GM18526 (cell line): Measurements from ENCODE around the gene TTC24.

ENCODE experiments used
- POLR2A ChIP-seq: IDR thresholded peaks from 3 replicates; pipeline ENCODE4 v1.6.1; 2011; ENCODE audit not compliant: insufficient read length; ENCODE audit errors: extremely low read depth

Gene TTC24

DNA sequence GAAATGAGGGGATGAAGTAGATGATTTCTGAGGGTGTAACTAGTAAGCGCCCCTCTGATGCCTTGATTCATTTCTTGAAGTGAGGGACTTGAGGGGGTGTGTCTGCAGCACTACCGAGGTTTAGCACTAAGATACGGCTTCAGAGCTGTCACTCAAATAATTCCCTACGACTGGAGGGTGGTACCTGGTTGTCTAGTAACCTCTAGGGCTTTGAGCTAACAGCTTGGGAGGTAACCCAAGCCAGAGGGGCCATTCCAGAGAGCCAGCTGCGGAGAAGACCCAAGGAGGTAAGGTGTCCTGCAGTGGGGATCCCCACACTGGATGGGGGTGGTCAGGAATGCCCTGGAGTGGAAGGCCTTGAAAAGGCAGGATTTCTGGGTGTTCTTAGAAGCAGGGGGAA lies at the start of gene TTC24:
TSS of gene TTC24 (plus strand) at position 252 of the 400 bp plus-strand sequence. CDS start 1,642 bp downstream, outside the sequence.
- no peak for TF ChIP-seq POLR2A

DNA sequence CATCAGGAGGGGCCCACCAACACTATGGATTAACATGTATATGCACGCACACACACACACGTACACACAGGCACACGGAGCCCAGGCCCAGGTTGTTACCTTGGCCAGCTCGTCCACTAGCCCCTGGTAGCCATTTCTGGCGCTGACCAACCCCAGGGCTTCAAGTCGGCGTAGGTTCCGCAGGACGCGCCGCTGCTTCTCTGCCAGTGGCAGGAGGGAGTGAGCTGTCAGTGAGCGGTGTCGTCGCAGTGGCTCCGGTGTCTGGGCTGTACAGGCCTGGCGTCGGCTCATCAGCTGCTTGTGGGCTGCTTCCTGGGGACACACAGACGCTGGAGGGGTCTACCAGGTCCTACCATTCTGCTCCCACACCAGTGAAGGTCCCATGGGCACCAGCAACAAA lies 49.5 kb upstream of the TTC24 start:
- no peak for TF ChIP-seq POLR2A

DNA sequence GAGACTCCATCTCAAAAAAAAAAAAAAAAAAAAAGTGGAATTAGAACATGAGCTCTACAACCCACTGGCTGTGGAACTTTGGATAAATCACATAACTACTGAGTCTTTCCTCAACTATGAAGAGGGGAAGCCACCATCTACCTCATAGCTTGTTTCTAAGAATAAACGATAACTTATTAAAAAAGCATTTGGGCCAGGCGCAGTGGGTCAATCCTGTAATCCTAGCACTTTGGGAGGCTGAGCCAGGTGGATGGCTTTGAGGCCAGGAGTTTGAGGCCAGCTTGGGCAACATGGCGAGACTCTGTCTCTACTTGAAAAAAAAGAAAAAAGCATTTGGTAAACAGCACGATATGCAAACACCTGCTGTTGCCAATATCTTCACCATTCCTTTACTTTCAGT lies 47.1 kb upstream of the TTC24 start:
- TF ChIP-seq POLR2A: no peak

DNA sequence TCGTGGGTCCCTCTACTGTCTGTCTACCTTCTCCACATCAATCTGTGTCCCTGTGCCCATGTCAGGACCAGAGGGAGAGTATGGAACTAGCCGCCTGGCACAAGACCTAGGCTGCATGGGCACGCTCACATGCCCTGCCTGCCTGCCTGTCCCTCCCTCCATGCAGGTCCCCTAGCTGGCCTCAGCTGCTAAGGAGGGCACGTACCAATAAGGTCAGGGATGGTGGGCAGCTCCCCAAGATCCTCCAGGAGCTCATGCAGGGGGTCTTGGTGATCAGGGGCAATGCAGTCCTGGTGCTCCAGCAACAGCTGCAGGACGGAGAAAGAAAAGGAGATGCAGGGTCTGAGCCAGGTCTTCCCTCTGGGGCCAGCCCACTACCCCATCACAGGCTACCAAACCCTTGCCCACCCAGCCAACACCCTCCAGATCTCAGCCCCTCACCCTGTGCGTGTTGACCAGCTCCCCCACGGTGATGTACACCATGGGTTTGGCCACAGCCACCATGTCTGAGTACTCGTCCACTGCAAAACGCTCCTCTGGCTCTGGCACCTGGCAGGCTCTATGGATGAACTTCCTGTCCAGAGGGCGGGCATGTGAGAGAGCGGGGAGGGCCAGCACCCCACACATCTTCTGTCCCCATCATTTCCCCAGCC lies 45.8 kb upstream of the TTC24 start:
- no peak for TF ChIP-seq POLR2A

DNA sequence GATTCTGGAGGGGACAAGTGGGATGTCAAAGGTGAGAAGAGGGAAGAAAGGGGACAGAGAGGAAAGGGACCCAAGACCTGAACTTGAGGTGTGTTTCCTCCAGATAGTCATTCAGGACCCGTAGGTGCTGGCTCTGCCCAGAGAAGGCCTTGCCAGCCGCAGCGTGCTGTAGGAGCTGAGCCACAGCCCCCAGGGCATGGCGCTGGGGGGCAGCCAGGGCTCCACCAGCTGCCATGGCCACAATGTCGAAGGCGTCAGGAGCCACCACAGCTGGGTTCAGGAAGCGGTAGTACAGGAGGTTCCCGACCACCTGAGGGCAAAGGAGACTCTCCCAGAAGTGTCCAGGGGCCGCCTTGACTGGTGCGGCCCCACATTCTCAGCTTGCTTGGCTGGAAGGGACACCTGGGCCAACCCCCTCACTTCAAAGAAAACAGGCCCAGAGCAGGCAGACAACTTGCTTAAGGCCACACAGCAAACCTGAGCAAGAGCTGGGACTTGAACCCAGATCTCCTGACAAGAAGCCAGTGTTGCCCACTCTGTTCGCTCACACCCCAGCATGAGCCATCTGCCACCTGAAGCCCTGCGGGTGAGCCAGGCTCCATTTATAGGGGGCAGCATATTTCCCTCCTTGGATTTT lies 45.0 kb upstream of the TTC24 start:
- TF ChIP-seq POLR2A: no peak

DNA sequence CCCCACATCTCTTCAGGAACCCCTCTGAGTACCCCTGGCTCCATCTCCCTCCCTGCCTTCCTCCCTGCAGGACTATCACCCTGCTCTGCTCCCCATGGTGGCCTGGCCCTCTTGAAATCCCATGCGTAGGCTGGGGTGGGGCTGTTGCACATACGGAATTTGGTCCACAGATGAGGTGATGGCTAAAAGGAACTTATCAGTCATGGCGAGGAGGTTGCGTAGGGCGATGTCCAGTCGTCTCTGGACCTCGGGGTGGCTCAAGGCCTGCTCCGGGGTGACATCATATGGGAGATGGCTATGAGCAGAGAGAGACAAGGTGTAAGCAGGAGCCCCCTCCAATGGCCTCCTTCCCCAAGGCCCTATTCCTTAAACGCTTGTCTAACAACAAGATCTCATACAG lies 42.5 kb upstream of the TTC24 start:
- no peak for TF ChIP-seq POLR2A

DNA sequence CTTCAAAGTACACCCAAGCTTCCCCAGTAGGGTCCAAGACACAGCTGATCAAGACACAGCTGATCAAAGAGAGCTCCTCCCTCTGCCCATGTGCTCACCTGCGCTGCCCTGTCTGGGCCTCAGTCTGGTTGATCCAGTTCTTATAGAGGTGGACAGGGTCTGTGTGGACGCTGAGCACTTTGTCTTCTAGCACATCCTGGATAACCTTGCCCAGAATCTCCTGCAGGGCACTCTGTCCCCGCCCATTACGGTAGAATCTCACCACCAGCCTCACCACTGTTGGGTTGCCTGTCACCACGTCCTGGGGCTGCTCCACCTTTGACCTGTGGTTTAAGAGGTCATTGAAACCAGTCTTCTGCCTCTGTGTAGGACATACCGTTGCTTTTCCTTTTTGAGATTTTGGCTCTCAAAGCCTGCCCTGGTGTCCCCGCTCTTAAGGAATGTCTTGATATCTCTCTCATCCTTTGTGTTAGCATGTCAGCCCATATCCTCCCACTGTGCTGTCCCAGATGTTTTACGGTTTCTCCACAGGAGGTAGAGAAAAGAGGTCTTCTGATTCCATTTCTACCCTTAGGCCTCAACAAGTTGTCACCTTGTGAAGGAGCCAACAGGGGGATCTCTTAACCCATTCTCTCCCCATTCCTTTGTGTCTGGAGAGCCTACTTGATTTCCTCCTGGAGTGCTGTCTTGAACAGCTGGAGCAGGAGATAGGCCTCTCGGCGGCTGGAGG lies 40.6 kb upstream of the TTC24 start:
- TF ChIP-seq POLR2A: no peak

DNA sequence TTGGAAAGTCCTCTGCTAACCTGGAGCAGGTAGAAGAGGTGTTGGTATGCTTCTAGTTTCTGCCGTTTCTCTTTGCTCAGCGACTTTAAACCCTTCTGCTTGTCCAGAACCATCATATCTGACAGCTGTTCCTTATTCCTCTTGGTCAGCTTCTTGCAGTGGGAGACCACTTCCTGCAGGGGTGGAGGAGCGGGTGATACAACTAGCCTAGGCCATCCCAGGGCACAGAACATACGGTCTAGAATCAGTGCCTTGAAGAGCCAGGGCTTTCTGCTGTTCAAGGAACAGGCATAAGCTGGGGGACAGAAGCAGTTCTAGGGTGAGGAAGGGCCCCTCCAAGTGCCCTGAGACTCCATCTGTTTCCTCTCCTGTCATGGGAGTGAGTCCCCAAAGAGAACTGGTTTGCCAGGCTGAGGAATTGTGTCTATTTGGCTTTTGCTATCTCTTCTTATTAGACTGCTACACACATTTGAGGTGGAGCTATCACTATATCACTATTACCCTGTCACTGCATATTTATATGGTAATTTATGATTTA lies 39.6 kb upstream of the TTC24 start:
- TF ChIP-seq POLR2A: no peak

DNA sequence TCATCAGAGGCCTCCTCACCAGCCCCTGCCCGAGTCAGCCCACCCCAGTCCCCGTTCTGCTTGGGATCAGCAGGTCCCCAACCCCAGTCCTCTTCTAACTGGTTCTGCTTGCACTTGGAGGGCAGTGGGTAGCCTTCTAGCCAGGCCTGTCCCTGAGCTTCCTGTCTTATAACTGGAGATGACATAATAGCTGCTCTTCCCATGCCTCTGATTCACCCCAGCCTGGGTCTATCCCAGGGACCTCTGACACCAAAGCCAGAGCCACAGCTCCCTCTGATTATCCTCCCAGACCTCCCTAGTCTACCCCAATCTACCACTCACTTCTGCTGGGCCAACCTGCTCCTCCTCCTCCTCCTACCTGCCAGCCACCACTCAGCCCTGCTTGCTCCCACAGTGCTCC lies 38.6 kb upstream of the TTC24 start:
- TF ChIP-seq POLR2A: no peak

DNA sequence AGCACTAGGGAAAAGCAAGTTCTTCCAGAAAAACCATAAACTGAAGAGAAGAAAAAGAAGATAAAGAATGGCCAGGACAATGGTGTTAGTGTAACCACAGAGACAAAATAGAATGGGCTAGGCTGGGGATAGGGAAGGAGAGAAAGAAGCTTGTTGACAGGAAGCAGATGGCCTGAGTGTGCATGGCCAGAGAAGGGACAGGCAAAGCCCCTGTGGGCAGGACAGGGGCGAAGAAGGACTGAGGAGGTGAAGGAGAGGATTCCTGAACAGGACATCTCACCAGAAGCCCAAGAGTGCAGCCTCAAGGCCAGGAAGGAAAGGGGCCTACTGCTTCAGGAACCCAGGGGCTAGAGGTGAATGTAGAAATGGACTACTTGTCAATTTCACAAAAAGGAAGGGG lies 36.5 kb upstream of the TTC24 start:
- no peak for TF ChIP-seq POLR2A

DNA sequence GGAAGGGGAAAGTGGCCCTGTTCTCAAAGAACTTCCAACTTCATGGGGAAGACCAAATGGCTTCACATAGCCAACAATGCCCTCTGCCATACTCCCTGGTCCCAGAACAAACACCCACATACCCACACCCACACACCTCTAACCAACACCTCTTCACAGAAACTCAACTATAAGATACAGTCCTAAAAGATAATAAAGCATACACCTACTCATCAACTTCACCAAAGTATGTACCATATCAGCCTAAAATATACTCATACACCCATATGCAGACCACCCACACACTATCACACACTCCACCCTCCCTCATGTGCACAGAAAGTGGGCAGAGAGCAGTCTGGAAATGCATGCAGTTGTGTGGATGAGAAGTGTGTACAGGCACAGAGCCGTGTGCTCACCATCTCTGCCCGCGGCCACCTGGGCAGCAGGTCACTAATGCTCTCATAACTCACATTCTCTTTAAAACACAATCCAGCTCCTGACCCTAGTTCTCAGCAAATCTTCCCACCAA lies 34.9 kb upstream of the TTC24 start:
- no peak for TF ChIP-seq POLR2A

DNA sequence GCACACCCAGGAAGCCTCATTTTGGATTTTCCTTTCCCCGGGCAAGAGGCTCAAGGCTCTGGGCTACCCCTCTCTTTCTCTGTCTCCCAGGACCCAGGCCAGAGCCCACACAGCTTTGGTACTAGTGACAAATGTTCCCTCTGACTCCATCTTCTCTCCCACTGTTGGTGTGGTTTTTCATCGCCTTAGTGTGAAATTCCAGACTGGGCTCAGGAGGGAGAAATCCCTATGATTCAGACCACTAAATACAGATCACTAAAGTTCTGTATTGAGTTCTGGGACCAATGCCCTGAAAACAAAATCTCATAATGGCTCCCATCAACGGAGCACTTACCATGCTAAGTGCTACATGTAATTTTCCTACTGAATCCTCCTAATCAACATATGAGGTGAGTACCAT lies 33.3 kb upstream of the TTC24 start:
- no peak for TF ChIP-seq POLR2A

DNA sequence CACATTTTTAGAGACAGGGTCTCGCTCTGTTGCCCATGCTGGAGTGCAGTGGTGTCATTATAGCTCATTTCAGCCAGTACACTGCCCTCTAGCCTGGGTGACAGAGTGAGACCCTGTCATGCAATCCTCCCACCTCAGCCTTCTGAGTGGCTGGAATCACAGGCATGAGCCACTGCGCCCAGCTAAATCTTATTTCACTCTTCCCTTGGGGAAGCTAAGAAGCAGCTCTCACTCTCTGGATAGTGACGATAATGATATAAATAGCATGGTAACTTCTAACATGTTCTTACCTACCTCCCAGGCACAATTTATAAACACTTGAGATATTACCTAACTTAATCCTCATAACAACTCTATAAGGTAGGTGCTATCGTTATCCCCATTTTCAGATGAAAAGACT lies 32.1 kb upstream of the TTC24 start:
- no peak for TF ChIP-seq POLR2A

DNA sequence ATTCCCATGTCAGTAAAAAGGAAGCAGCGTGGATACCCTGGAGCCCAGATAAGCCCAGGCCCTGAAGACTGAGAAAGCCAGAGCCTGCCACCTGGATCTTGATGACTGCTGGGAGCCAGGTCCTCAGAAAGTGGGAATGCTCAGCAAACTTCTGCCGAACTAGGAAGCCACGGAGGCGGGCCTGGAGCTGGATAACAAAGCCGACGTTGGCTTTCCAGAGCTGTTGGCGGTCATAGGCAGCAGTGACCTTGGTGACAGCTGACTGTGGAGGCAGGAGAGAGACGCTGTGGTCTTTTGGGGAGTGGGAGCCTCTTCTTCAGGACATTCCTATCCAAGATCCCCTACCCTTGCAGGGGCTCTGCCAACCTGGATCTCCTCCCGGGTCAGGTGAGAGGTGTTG lies 31.5 kb upstream of the TTC24 start:
- TF ChIP-seq POLR2A: no peak

DNA sequence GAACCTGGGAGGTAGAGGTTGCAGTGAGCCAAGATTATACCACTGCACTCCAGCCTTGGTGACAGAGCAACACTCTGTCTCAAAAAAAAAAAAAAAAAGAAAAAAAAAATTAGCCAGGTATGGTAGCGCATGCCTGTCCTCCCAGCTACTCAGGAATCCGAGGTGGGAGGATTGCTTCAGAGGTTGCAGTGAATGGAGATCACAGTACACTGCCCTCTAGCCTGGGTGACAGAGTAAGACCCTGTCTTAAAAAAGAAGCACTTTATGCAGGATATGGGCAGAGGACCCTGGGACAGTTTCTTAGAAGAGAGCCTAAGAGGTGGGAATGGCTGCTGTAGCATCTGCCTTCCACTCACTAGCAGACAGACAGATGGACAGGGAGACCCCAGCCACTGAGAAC lies 30.1 kb upstream of the TTC24 start:
- TF ChIP-seq POLR2A: no peak

DNA sequence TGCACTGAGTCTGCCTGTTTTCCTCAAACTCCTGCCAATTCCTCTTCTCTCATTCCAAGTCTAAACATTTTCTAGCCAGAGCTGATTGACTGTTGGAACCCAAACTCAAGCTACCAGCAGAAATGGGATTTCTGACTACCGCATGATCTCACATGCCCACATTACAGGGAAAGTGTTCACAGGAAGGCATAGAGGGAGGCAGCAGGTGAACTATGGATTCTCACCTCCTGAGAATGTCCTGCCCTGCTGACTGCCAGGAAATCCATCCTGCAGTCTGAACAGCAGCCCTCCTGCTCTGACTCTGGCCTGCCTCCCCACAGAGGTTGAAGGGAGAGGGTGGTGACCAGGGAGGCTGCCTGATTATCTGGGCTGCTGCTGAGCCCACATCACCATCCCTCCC lies 29.7 kb upstream of the TTC24 start:
- TF ChIP-seq POLR2A: no peak

DNA sequence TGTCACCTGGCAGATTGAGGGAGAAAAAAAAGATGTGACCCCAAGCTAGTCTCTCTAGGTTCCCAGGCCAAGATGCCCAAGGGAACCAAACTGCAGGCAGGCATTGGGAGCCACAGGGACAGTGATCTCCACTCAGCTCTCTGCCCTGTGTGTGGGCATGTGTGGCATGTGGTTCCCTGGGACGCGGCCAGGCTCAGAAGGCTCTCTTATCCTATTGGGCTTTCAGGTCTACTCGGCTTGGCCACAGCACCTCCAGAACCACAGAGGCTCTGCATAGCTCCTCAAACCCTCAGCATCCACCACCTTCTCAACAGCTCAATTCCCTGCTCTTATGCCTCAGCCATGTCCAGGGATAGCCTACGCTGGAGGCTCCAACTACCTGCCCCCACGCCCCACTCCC lies 29.2 kb upstream of the TTC24 start:
- no peak for TF ChIP-seq POLR2A
